Mucosa of descending colon (tissue), 3 donors: Measurements from ENCODE around the gene LKAAEAR1. TPM values are rescaled to one million over a fixed set of nuclear protein-coding genes. Genes with fewer than 3 reads are reported as not detected.

Experiments
- ATAC-seq: fragments of 200-7000 bp; cut with Tn5 transposase; one replicate; pipeline ENCODE4 v1.9.1; 2020; ENCODE audit warnings: mild to moderate bottlenecking, moderate library complexity
- DNase-seq, 3 donors: peaks; one replicate each; pipeline ENCODE4 v3.0.0-alpha.2; 2020
- H3K36me3 ChIP-seq: fragments of 200-600 bp; one replicate; pipeline ENCODE4 v1.8.0; 2021; ENCODE audit warnings: low read depth, mild to moderate bottlenecking
- H3K4me1 ChIP-seq: fragments of 200-600 bp; one replicate; pipeline ENCODE4 v1.8.0; 2021; ENCODE audit warnings: low read depth, mild to moderate bottlenecking
- H3K4me3 ChIP-seq: fragments of 200-600 bp; one replicate; pipeline ENCODE4 v1.8.0; 2021; ENCODE audit warnings: mild to moderate bottlenecking
- H3K9me3 ChIP-seq: fragments of 200-600 bp; one replicate; pipeline ENCODE4 v1.8.0; 2021; ENCODE audit warnings: mild to moderate bottlenecking
- intact Hi-C, 2 donors: fragments of 100-400 bp; cut with DNase I in 1 of 2; cut with micrococcal nuclease in 1 of 2; formaldehyde crosslinking; loops; one replicate each; pipeline versions ENCODE4 v1.11.0 to v1.11.1; 2022; cut with DNase I, micrococcal nuclease
- total RNA-seq, 3 donors: library from RNA; stranded (reverse); fragmentation: NEBNext Ultra II Directional in 2 of 3; extraction: Animal tissue kit (Norgen Biotek cat#: 25700) in 2 of 3; gene quantifications; one replicate each; pipeline versions ENCODE4 v1.2.1 to v1.2.4, GENCODE V29; 2021 to 2023
- TF ChIP-seq, protein P1 (sequence below): fragments of 200-600 bp; IDR thresholded peaks from one replicate; pipeline ENCODE4 v1.8.0; 2022; ENCODE audit warnings: antibody characterized with exemption, mild to moderate bottlenecking
- donor health status: DM: no; HTN: no; CAD: no; lungs with moderate emphysema.
- donor health status: DM: no; HTN: no; CAD: no.
- donor health status: DM: no; HTN: yes; CAD: no.

The LKAAEAR1 gene
- total RNA-seq, 3 donors from 2014 or later: not detected

DNA sequence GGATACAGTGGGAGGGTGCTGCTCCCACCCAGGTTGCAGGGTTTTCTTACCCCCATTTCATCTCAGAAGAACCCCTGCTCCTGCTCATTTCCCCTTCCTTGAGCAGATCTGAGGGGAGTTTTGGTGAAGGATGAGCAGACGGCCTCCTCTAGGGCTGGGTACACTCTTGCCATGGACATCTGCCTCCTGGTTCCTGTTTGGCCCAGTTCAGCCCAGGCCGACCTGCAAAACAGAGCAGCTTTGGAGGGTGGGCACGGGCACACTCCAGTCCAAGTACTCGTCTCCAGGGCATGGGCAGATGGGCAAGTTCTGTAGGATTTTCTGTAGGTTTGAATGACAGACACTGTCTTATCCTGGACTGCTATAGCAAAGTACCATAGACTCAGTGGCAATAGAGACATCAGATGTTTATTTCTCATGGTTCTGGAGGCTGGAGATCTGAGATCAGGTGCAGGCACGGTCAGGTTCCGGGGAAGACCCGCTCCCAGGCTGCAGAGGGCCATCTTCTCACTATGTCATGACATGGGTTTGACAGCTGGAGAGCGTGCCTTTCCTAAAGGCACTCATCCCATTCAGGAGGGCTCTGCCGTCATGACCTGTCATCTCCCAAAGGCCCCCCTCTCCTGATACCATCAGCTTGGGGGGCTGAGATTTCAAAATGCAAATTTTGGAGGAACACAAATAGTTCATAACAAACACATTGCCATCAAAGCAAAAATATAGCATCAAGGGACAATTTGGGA, 16.9 kb upstream of the LKAAEAR1 start:
- Histone ChIP-seq H3K36me3 (no peaks in the 10 kb centered on the region), H3K4me3 (no peak overlapping the region), H3K4me1 (peaks cover 7% of the 10 kb centered on the region), H3K9me3 (no peaks in the 10 kb centered on the region)
- intact Hi-C loops: no loop called here
- no peak for ATAC-seq
- TF ChIP-seq, protein P1, sequence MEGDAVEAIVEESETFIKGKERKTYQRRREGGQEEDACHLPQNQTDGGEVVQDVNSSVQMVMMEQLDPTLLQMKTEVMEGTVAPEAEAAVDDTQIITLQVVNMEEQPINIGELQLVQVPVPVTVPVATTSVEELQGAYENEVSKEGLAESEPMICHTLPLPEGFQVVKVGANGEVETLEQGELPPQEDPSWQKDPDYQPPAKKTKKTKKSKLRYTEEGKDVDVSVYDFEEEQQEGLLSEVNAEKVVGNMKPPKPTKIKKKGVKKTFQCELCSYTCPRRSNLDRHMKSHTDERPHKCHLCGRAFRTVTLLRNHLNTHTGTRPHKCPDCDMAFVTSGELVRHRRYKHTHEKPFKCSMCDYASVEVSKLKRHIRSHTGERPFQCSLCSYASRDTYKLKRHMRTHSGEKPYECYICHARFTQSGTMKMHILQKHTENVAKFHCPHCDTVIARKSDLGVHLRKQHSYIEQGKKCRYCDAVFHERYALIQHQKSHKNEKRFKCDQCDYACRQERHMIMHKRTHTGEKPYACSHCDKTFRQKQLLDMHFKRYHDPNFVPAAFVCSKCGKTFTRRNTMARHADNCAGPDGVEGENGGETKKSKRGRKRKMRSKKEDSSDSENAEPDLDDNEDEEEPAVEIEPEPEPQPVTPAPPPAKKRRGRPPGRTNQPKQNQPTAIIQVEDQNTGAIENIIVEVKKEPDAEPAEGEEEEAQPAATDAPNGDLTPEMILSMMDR: no peak
- no peak for DNase-seq

DNA sequence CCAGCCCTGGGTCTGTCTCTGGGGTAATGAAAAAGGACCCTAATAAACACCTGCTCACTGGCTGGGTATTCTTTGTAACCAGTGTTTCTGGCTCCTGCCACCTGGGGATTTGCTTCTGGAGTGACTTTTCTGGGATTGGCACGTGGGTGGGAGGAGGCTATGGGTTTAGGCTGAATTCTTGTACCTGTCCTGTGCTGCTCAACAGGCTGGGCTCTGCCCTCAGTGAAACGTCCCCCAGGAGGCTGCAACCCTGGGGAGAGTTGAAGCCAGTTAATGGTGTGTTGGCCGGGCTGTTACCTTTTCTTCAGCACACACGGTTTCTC, 16.3 kb upstream of the LKAAEAR1 start:
- intact Hi-C loops: no loop called here
- ATAC-seq (no peak), DNase-seq (no peak)
- Histone ChIP-seq H3K36me3 (no peaks in the 10 kb centered on the region), H3K4me3 (no peak overlapping the region), H3K9me3 (no peaks in the 10 kb centered on the region), H3K4me1 (peaks cover 7% of the 10 kb centered on the region)
- TF ChIP-seq, protein P1: no peak

DNA sequence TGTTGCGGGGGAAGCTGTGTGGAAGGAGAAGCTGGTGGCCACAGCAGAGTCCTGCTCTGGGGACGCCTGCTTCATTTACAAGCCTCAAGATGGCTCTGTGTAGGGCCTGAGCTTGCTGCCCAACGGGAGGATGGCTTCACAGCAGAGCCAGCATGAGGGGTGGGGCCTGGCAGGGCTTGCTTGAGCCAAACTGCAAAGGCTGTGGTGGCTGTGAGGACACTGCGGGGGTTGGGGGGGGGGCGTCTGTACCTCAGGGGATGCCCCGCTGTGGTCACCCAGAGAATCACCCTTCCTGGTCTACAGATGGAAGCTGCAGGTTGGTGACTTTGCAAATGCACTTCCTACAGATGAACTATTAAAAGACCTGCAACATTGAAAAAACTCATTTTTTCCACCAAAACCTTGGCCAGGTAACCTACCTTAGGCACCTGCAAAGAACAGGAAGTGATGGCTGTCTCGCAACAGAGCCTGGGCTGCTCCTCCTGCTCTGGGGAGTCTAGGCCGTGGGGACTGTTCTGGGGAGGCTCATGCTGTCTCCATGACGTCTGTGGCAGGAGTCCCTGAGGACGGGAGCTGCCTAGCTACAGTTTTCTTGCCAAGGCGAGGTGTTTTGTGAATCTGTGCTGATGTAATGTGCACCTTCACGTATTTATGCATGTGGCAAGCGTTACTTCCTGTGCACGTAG, 15.8 kb upstream of the LKAAEAR1 start:
- DNase-seq (no peak), ATAC-seq (peak; percentile 9)
- Histone ChIP-seq H3K4me1 (peaks cover 7% of the 10 kb centered on the region), H3K36me3 (no peaks in the 10 kb centered on the region), H3K4me3 (no peak overlapping the region), H3K9me3 (no peaks in the 10 kb centered on the region)
- intact Hi-C loops: no loop called here
- TF ChIP-seq, protein P1: no peak

DNA sequence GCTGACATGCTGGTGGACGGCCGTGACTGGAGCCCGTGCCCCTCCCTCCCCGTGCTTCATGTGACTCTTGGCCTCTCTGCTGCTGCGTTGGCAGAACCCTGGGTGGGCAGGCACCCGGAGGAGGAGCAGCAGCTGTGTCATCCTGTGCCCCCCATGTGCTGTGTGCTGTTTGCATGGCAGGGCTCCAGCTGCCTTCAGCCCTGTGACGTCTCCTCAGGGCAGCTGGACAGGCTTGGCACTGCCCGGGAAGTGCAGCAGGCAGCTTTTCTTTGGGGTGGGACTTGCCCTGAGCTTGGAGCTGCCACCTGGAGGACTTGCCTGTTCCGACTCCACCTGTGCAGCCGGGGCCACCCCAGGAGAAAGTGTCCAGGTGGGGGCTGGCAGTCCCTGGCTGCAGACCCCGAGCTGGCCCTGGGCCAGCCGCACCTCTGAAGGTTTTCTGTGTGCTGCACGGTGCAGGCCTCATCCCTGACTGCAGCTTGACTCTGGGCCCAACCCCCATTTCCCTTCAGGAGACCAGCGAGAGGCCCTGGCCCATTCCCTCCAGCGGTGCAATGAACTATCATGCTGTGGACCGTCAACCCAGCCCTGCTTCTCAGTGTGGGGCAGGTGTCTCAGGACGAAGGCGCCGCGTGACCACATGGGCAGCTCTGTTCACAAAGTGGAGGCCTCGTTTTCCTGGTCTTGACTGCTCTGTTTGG, 15.0 kb upstream of the LKAAEAR1 start:
- Histone ChIP-seq H3K4me1 (peaks cover 7% of the 10 kb centered on the region), H3K4me3 (no peak overlapping the region), H3K36me3 (no peaks in the 10 kb centered on the region), H3K9me3 (no peaks in the 10 kb centered on the region)
- ATAC-seq (no peak), DNase-seq (no peak)
- TF ChIP-seq, protein P1: no peak
- intact Hi-C loops: no loop called here

DNA sequence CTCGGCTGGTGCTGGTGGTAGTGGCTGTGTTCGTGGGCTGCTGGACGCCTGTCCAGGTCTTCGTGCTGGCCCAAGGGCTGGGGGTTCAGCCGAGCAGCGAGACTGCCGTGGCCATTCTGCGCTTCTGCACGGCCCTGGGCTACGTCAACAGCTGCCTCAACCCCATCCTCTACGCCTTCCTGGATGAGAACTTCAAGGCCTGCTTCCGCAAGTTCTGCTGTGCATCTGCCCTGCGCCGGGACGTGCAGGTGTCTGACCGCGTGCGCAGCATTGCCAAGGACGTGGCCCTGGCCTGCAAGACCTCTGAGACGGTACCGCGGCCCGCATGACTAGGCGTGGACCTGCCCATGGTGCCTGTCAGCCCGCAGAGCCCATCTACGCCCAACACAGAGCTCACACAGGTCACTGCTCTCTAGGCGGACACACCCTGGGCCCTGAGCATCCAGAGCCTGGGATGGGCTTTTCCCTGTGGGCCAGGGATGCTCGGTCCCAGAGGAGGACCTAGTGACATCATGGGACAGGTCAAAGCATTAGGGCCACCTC, 14.3 kb upstream of the LKAAEAR1 start:
- Histone ChIP-seq H3K4me1 (peaks cover 7% of the 10 kb centered on the region), H3K9me3 (no peaks in the 10 kb centered on the region), H3K36me3 (no peaks in the 10 kb centered on the region), H3K4me3 (no peak overlapping the region)
- TF ChIP-seq, protein P1: no peak
- no peak for DNase-seq
- intact Hi-C loops: no loop called here
- no peak for ATAC-seq
